Left renal pelvis (tissue), 4 donors: ENCODE results near the gene PPP2R5C. TPM values are rescaled to one million over a fixed set of nuclear protein-coding genes. Genes with fewer than 3 reads are reported as not detected.

Experiments used
- polyA plus RNA-seq, 4 donors: library from polyadenylated mRNA; unstranded; fragments of 120-200 nt; gene quantifications; one replicate each; pipeline ENCODE4 v1.2.1, GENCODE V29; 2013; ENCODE audit not compliant: insufficient read length in 4 of 4

Gene PPP2R5C
- polyA plus RNA-seq, 4 donors = 95.6 to 121 (median 106) TPM

Other genes starting within 250 kb of the PPP2R5C start
- gene DIO3, start 200.2 kb upstream of the PPP2R5C start, polyA plus RNA-seq = under 1 TPM; 0.12 to 0.29 (median 0.15) TPM
- 100 to 1,000 TPM; 313 to 380 (median 338) TPM for gene DYNC1H1, start 202.9 kb downstream of the PPP2R5C start, polyA plus RNA-seq